PC-3 (cell line): ENCODE results near the gene PADI3.
"Not testable (repeated sequence)": the region's sequence is repeated elsewhere in the genome, so short reads cannot be mapped to it uniquely, and the experiment has no call there.

Source experiments
- EZH2 ChIP-seq: fragments of 300-600 bp; sonication (generic); IDR thresholded peaks from one replicate; pipeline ENCODE4 v1.6.1; 2017; ENCODE audit warnings: antibody characterized with exemption, mild to moderate bottlenecking, low read length; ENCODE audit not compliant: unreplicated experiment
- TF ChIP-seq, protein P1 (sequence below): fragments of 300-600 bp; sonication (generic); conservative IDR thresholded peaks from 2 replicates; pipeline ENCODE4 v1.5.1; 2017; ENCODE audit warnings: antibody characterized with exemption, low read depth, mild to moderate bottlenecking, low read length

DNA sequence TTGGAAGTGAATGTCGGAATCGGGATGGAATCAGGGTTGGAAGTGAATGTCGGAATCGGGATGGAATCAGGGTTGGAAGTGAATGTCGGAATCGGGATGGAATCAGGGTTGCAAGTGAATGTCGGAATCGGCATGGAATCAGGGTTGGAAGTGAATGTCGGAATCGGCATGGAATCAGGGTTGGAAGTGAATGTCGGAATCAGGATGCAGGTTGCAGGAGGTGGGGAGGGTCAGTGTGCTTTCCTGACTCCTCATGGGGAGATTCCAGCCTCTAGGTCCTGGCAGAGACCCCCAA is 7.2 kb upstream of the PADI3 start:
- not testable (repeated sequence) for TF ChIP-seq EZH2
- TF ChIP-seq, protein P1, sequence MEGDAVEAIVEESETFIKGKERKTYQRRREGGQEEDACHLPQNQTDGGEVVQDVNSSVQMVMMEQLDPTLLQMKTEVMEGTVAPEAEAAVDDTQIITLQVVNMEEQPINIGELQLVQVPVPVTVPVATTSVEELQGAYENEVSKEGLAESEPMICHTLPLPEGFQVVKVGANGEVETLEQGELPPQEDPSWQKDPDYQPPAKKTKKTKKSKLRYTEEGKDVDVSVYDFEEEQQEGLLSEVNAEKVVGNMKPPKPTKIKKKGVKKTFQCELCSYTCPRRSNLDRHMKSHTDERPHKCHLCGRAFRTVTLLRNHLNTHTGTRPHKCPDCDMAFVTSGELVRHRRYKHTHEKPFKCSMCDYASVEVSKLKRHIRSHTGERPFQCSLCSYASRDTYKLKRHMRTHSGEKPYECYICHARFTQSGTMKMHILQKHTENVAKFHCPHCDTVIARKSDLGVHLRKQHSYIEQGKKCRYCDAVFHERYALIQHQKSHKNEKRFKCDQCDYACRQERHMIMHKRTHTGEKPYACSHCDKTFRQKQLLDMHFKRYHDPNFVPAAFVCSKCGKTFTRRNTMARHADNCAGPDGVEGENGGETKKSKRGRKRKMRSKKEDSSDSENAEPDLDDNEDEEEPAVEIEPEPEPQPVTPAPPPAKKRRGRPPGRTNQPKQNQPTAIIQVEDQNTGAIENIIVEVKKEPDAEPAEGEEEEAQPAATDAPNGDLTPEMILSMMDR = not testable (repeated sequence)
